Measurements from ENCODE around the gene SMIM28.
"Not testable (repeated sequence)": the region's sequence is repeated elsewhere in the genome, so short reads cannot be mapped to it uniquely, and the experiment has no call there.

- TF ChIP-seq, protein P1, sequence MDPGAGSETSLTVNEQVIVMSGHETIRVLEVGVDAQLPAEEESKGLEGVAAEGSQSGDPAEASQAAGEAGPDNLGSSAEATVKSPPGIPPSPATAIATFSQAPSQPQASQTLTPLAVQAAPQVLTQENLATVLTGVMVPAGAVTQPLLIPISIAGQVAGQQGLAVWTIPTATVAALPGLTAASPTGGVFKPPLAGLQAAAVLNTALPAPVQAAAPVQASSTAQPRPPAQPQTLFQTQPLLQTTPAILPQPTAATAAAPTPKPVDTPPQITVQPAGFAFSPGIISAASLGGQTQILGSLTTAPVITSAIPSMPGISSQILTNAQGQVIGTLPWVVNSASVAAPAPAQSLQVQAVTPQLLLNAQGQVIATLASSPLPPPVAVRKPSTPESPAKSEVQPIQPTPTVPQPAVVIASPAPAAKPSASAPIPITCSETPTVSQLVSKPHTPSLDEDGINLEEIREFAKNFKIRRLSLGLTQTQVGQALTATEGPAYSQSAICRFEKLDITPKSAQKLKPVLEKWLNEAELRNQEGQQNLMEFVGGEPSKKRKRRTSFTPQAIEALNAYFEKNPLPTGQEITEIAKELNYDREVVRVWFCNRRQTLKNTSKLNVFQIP (CRISPR knock-in tag; IDR thresholded peaks at IDR 0.05; ENCODE audit: borderline replicate concordance, low read depth) = not testable (repeated sequence)
- TF ChIP-seq ISL1 (CRISPR knock-in tag; IDR thresholded peaks at IDR 0.05); CREB5 (CRISPR knock-in tag; IDR thresholded peaks at IDR 0.05; ENCODE audit: low read depth); OSR1 (CRISPR knock-in tag; IDR thresholded peaks at IDR 0.05); ARNTL (CRISPR knock-in tag; IDR thresholded peaks at IDR 0.05; ENCODE audit: borderline replicate concordance, low read depth); PPARA (CRISPR knock-in tag; IDR thresholded peaks at IDR 0.05; ENCODE audit: borderline replicate concordance); RARB (CRISPR knock-in tag; IDR thresholded peaks at IDR 0.05); GLIS3 (CRISPR knock-in tag; IDR thresholded peaks at IDR 0.05): not testable (repeated sequence)
- TF ChIP-seq, protein P2, sequence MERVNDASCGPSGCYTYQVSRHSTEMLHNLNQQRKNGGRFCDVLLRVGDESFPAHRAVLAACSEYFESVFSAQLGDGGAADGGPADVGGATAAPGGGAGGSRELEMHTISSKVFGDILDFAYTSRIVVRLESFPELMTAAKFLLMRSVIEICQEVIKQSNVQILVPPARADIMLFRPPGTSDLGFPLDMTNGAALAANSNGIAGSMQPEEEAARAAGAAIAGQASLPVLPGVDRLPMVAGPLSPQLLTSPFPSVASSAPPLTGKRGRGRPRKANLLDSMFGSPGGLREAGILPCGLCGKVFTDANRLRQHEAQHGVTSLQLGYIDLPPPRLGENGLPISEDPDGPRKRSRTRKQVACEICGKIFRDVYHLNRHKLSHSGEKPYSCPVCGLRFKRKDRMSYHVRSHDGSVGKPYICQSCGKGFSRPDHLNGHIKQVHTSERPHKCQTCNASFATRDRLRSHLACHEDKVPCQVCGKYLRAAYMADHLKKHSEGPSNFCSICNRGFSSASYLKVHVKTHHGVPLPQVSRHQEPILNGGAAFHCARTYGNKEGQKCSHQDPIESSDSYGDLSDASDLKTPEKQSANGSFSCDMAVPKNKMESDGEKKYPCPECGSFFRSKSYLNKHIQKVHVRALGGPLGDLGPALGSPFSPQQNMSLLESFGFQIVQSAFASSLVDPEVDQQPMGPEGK (CRISPR knock-in tag; IDR thresholded peaks at IDR 0.05; ENCODE audit: borderline replicate concordance) = not testable (repeated sequence)
Observed at GRCh38 chr6:138368684-138369083, 9.0 kb upstream of the SMIM28 start.
